GM19099 (cell line): ENCODE measurements around the gene LENG9.
A peak's percentile ranks its signal among the peaks of the same experiment; 100 is the strongest.

Experiments used
- POLR2A ChIP-seq: IDR thresholded peaks from 3 replicates; pipeline ENCODE4 v1.6.1; 2011; ENCODE audit warnings: low read depth; ENCODE audit not compliant: insufficient read length; ENCODE audit errors: extremely low read depth

LENG9 gene

DNA sequence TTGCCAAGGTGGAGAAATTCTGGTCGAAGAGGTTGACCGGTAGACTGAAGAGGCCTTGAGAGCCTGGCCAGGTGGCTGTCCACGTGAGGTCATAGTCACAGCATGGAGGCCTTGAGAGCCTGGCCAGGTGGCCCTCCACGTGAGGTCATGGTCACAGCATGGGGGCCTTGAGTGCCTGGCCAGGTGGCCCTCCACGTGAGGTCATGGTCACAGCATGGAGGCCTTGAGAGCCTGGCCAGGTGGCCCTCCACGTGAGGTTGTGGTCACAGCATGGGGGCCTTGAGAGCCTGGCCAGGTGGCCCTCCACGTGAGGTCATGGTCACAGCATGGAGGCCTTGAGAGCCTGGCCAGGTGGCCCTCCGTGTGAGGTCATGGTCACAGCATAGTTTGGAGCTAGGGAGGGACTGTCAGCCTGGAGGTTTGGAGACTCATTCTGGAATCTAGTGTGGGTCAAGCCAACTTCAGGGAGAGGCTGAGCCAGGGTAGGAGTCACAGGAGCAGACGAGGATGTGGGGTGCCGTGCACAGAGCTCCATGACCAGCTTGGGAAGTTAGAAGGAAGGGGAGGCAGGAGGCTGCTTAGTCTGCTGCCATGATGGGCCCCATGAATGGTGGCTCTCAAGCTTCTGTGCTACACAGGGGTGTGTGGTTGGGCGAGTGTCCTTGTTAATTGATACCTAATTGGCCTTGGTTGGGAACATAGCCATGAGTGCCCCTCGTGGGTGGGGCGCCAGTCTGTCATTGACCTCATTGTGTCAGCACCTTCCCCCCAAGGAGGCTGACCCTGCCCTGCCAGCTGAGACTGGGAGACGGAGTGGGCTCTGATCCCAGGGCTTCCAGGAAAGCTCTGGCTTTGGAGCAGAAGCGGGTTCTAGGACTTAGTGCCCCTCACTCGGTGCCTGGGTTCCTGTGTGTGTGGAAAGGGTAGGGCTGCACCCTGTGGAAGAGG lies 4.0 kb downstream of the LENG9 start:
- no peak for TF ChIP-seq POLR2A

DNA sequence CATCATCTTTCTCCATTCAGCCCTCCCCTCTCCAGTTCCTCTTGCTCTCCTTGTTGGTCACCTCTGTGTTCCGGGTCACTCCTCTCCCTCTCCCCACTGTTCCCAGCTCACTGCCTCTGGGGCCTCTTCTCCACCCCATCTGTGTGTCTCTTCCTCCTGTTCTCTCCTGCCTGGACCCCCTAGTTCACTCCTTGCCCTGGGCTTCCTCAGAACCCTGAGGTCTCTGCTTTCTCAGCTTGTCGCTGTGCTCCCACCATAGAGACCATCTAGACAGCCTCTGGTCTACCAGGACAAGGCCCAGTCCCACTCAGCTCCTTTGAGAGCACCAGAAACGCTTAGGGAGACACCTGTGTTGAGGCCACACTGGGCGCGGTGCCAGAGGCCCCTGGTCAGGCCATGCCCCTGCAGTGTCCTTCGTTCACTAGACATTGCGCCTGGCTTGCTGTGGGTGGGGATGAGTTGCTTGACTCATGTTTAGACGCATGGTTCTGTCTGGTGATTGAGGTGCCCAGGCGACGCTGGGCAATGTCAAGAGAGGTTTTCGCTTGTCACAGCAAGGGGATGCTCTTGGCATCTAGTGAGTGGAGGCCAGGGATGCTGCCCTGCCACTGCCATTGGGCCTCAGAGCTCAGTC lies 4.8 kb downstream of the LENG9 start:
- no peak for TF ChIP-seq POLR2A

GRCh38 chr19:54457773-54458647 lies 5.6 kb downstream of the LENG9 start:
- TF ChIP-seq POLR2A, result no peak

DNA sequence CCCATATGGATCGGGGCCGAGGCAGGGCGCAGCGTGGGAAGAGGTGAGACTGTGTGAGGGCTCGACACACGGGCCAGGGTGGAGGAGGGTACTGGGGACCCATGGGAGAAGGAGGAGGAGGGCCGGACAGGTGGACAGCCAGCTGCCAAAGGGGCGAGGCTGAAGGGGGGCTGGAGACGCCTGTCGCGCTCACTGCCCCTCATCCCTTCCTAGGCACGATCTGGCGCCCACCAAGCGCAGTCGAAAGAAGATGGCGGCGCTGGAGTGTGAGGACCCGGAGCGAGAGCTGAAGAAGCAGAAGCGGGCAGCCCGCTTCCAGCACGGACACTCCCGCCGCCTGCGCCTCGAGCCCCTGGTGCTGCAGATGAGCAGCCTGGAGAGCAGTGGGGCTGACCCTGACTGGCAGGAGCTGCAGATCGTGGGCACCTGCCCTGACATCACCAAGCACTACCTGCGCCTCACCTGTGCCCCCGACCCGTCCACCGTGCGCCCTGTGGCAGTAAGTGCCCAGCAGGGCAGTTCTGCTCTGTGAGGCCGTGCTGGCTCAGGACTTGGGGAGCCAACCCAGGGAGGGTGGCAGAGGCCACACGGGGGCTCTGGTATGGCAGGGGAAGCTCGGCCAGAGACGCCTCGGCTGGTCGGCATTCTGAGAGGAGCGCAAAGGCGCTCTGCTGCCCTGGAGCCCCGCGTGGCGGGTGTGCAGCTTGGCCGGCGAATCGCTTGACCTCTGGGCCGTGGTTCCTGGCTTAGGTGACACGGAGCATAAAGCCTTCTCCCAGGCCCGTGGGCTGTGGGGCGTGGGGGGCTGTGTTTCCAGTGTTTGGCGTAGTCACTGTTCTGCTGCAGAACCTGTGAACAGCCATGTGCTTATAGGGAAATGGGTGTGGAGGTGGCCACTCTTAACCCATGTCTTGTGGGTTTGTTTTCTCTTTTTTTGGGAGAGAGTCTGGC lies 6.9 kb downstream of the LENG9 start:
- no peak for TF ChIP-seq POLR2A

- no peak for TF ChIP-seq POLR2A
These were observed 7.7 kb downstream of the LENG9 start for GRCh38 chr19:54455786-54456422.

DNA sequence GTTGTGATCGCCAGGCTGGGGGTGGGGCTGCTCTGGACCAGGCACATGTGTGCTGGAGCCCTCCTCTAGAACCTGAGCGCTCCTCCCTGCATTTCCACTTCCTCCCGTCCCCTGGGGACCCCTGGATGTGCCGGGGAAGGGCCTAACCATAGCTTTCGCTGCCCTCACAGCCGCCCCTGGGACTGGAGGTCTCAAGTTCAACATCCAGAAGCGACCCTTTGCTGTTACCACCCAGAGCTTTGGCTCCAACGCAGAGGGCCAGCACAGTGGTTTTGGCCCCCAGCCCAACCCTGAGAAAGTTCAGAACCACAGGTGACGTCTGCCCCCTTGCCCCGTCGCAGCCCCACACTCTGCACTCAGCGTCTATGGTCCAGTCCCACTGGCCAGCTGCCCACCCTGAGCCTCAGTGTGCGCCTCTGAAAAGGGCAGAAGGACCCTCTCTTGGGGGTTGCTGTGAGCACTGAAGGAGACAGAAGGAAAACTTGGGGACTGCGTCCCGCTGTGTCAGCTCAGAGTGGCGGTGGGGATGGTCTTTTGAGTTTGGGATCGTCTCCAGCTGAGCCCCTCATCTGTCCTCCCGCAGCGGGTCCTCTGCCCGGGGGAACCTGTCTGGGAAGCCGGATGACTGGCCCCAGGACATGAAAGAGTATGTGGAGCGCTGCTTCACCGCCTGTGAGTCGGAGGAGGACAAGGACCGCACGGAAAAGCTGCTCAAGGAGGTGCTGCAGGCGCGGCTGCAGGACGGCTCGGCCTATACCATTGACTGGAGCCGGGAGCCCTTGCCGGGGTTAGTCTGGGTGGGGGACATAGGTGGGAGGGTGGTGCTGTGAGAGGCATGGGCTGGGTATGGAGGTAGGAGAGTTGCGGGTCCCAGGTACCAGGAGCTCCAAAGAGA lies 8.6 kb downstream of the LENG9 start:
- no peak for TF ChIP-seq POLR2A

- TF ChIP-seq POLR2A, result no peak
These were observed 9.4 kb downstream of the LENG9 start for GRCh38 chr19:54453921-54454780.

DNA sequence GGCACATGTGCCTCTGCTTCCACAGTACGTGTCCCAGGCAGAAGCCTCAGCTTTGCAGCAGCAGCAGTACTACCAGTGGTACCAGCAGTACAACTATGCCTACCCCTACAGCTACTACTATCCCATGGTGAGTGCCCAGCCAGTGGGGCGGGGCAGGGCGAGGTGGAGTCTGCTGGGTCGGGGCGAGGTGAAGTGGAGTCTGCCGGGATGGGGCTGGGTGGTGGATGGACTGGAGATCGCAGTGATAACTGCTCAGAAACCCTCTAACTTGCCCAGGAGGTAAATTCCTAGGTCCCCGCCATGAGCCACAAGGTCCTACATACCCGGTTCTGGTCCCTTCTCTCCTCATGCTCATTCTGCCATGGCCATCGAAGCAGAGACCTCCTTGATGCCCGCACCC lies 11.0 kb downstream of the LENG9 start:
- TF ChIP-seq POLR2A, result no peak

- TF ChIP-seq POLR2A, result no peak
These were observed 11.6 kb downstream of the LENG9 start for GRCh38 chr19:54451997-54452396.

DNA sequence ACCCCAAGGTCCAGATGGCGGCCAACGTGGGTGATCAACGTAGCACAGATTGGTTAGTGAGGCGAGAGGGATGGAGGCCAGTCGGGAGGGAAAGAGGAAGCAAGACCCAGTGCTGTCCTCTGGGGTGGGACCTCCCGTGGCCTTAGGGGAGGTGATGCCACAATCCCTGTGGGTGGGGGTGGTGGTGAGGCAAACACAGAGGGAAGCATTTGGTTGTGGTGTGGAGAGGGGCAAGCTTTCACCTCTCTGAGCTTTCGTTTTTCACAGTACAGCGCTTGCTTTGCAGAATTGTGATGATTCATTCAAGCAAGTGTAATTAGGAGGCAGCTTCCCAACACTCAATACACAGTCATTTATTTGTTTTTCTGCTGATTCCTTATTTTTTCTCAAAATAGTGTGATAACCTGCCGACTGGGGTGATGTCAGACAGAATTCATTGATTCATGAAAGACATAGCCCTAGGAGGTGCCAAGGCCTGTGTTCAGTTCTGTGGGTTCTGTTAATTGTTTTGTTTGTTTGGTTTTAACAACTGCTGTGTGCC lies 12.2 kb downstream of the LENG9 start:
- no peak for TF ChIP-seq POLR2A

DNA sequence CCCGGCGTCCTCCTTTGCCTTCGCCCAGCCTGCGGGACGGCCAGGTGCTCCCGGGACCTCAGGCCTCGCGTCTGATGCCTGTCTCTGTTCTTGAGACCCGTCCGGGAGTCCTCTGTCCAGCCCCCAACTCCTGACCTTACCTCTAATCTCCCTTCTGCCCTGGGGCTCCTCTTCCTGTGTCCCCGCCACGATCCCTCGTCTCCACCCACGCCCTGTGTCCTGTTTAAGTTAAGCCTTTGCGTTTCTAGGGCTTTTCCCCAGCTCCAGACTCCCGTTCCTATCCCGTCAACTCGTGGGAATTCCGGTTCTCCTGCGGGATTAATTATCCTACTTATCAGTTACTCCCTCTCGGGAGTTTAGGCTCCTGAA lies 13.9 kb downstream of the LENG9 start:
- TF ChIP-seq POLR2A, result no peak

DNA sequence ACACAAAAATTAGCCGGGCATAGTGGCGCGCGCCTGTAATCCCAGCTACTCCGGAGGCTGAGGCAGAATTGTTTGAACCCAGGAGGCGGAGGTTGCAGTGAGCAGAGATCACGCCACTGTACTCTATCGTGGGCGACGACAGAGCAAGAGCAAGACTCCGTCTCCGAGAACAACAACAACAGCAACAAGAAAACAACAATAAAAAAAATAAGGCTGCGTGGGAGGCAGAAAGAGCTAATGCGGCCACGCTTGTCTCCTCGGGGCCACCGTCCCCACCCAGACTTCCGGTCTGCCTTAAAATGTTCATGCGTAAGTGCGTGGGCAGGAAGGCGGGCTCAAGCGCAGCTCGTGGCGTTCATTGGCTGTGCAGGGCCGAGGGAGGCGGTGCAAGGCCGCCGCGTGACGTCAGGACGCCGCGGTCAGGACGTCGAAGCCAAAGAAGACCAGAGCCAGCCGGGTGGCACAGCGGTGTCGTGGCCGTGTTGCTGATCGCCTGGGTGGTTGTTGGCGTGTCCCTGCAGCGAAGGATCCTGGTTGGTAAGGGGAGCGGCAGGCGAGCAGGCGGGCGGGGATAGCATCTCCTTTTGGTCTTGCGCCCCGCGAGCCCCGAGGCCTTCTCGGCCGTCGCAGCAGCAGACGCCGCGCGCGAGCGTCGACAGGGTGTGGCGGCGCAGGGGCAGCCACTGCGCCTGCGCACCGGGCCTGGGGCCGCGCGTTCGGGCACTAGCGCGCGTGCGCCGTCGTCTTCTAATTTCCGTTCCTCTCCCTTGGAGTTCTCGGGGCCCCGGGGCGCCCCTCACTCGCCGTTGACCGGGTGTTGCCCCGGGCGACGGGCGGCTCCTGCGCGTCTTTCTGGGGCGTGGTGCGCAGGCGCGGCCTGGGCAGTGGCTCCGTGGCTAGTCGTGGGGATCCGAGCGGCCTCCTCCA lies 14.5 kb downstream of the LENG9 start, which contains the start of gene LENG8:
Gene LENG8, plus strand, starts transcription at position 426 of the 927 bp plus-strand sequence. CDS start 2,146 bp downstream, outside the sequence.
- peak; percentile 98 for TF ChIP-seq POLR2A
